Kidney (tissue), 14 donors: ENCODE measurements around the gene FUT8. TPM values are rescaled to one million over a fixed set of nuclear protein-coding genes. Genes with fewer than 3 reads are reported as not detected.

Source experiments
- DNase-seq, 5 donors: peaks; one replicate each; pipeline ENCODE4 v3.0.0-alpha.2; 2013 to 2020
- FAIRE-seq: peaks from 2 replicates; lab custom pipeline; 2012; peaks lifted over from hg19 to GRCh38; lab: Jason Lieb, UNC
- H3K27ac ChIP-seq, 2 donors: one replicate each; pipeline ENCODE4 v1.7.0; 2013; ENCODE audit warnings: low read depth in 2 of 2, low read length in 2 of 2, inconsistent platforms in 1 of 2
- H3K27me3 ChIP-seq: one replicate; pipeline ENCODE4 v1.7.1; 2013; ENCODE audit warnings: low read length, inconsistent platforms; ENCODE audit not compliant: control insufficient read depth, insufficient read depth
- H3K36me3 ChIP-seq, 3 donors: one replicate each; pipeline versions ENCODE4 v1.7.0 to v1.7.1; 2013; ENCODE audit warnings: low read length in 3 of 3, control low read depth in 1 of 3, inconsistent platforms in 1 of 3; ENCODE audit not compliant: insufficient read depth in 3 of 3, control insufficient read depth in 2 of 3
- H3K4me1 ChIP-seq, 3 donors: one replicate each; pipeline versions ENCODE4 v1.7.0 to v1.7.1; 2013; ENCODE audit warnings: low read length in 3 of 3, inconsistent platforms in 1 of 3, low read depth in 1 of 3; ENCODE audit not compliant: control insufficient read depth in 2 of 3, insufficient read depth in 2 of 3
- H3K4me3 ChIP-seq, 3 donors: one replicate each; pipeline versions ENCODE4 v1.7.0 to v1.8.1; 2013; ENCODE audit warnings: low read length in 3 of 3, control low read depth in 1 of 3, inconsistent platforms in 1 of 3
- H3K9ac ChIP-seq, 3 donors: one replicate each; pipeline versions ENCODE4 v1.7.0 to v1.7.1; 2013; ENCODE audit warnings: low read length in 3 of 3, control low read depth in 1 of 3, inconsistent platforms in 1 of 3
- H3K9me3 ChIP-seq, 3 donors: one replicate each; pipeline versions ENCODE4 v1.7.0 to v1.7.1; 2013; ENCODE audit warnings: low read length in 3 of 3, control low read depth in 1 of 3, inconsistent platforms in 1 of 3; ENCODE audit not compliant: control insufficient read depth in 2 of 3, insufficient read depth in 1 of 3
- CTCF ChIP-seq: IDR thresholded peaks from 3 replicates; pipeline ENCODE4 v1.5.1; 2012; ENCODE audit warnings: mild to moderate bottlenecking, moderate library complexity, borderline replicate concordance; ENCODE audit not compliant: insufficient read depth; ENCODE audit errors: extremely low read depth
- intact Hi-C: fragments of 100-400 bp; cut with DNase I; formaldehyde crosslinking; loops from one replicate; pipeline ENCODE4 v1.11.1; 2022
- polyA plus RNA-seq: library from polyadenylated mRNA; stranded (reverse); fragments of 350-450 nt; fragmentation: Illumina TruSeq; extraction: RNeasy Lipid Tissue Mini Kit (QIAGEN cat#74804); gene quantifications from one replicate; pipeline ENCODE4 v1.2.3, GENCODE V29; 2014; ENCODE audit warnings: low read depth, low replicate concordance; ENCODE audit not compliant: insufficient read depth
- total RNA-seq: library from RNA; stranded (reverse); fragmentation: NEBNext Ultra II Directional; extraction: Animal tissue kit (Norgen Biotek cat#: 25700); gene quantifications from one replicate; pipeline ENCODE4 v1.2.1, GENCODE V29; 2021
- donor health status: control.
- donor health status: control.
- donor health status: control.
- donor health status: control.
- donor health status: control.
- donor health status: DM: yes; HTN: yes; CAD: no.
- donor health status: Normal renal cell carcinoma (clear cell type).

The FUT8 gene
- total and polyA plus RNA-seq, 2 donors from 2014 or later = 8.2 to 49.6 TPM

DNA sequence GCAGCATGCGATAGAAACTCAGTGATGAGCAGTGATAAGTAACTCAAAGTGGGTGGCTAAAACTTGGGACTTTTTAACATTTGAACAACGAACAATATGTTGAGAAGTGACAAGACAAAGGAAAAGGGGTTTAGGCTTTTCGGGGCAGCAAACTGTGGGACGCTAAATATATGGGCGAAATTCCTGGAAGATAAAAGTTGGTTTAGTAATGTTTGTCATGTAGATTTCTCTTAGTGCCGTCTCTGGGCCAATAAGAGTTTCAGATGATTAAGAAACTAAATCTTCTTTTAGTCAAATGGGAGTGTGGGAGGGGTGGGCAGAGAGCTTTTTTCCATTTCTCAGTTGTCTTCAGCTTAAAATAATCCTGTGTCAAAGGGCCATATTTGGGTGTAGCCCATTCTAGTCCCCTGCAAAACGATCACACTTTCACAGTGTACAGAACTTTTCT is 41.7 kb upstream of the FUT8 start:
- Histone ChIP-seq H3K4me3 (no peak overlapping the region), H3K36me3 (no peaks in the 10 kb centered on the region), H3K4me1 (no peaks in the 10 kb centered on the region), H3K27me3 (no peaks in the 10 kb centered on the region), H3K9ac (no peak overlapping the region), H3K9me3 (no peaks in the 10 kb centered on the region), H3K27ac (no peak overlapping the region)
- no peak for TF ChIP-seq CTCF
- FAIRE-seq (no peak), DNase-seq (no peak)
- intact Hi-C loops = no loop called here

DNA sequence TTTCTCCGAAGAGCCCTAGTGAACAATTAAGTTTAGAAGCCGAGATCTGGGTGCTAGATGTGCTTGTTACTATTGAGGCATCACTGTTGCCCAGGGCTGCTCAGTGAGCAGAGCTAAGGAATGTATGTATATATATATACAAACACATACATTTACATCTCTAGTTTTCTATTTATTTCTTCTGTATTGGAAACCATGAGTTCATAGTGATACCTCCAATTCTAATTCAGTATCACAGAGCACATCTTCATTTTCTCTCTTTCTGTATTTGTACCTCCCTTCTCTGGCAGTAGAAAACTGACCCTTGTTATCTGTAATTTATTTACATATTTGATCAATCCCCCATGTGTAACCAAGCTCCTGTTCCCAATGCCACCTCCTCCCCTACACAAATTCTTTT is 40.7 kb upstream of the FUT8 start:
- H3K4me3 ChIP-seq = no peak overlapping the region
- H3K9me3 ChIP-seq = no peaks in the 10 kb centered on the region
- TF ChIP-seq CTCF = no peak
- H3K27me3 ChIP-seq = no peaks in the 10 kb centered on the region
- H3K36me3 ChIP-seq = no peaks in the 10 kb centered on the region
- H3K9ac ChIP-seq = no peak overlapping the region
- no peak overlapping the region for H3K27ac ChIP-seq
- DNase-seq = no peak
- FAIRE-seq = no peak
- intact Hi-C loops = no loop called here
- no peaks in the 10 kb centered on the region for H3K4me1 ChIP-seq

- intact Hi-C loops = no loop called here
- H3K4me3 ChIP-seq = no peak overlapping the region
- no peak for DNase-seq
Measured at GRCh38 chr14:65373016-65373670, 39.4 kb upstream of the FUT8 start.

More at GRCh38 chr14:65373016-65373670, 39.4 kb upstream of the FUT8 start:
- H3K9ac ChIP-seq = no peak overlapping the region
- H3K9me3 ChIP-seq = no peaks in the 10 kb centered on the region
- no peaks in the 10 kb centered on the region for H3K4me1 ChIP-seq
- FAIRE-seq = no peak
- TF ChIP-seq CTCF = no peak
- H3K27ac ChIP-seq = no peak overlapping the region
- H3K36me3 ChIP-seq = no peaks in the 10 kb centered on the region
- no peaks in the 10 kb centered on the region for H3K27me3 ChIP-seq
